CD1c-positive myeloid dendritic cell (primary cell): ENCODE results near the gene CSNK2B.

Experiments
- DNase-seq: peaks from one replicate; pipeline ENCODE4 v3.0.0-alpha.2; 2016; ENCODE audit errors: extremely low spot score

Gene CSNK2B

DNA sequence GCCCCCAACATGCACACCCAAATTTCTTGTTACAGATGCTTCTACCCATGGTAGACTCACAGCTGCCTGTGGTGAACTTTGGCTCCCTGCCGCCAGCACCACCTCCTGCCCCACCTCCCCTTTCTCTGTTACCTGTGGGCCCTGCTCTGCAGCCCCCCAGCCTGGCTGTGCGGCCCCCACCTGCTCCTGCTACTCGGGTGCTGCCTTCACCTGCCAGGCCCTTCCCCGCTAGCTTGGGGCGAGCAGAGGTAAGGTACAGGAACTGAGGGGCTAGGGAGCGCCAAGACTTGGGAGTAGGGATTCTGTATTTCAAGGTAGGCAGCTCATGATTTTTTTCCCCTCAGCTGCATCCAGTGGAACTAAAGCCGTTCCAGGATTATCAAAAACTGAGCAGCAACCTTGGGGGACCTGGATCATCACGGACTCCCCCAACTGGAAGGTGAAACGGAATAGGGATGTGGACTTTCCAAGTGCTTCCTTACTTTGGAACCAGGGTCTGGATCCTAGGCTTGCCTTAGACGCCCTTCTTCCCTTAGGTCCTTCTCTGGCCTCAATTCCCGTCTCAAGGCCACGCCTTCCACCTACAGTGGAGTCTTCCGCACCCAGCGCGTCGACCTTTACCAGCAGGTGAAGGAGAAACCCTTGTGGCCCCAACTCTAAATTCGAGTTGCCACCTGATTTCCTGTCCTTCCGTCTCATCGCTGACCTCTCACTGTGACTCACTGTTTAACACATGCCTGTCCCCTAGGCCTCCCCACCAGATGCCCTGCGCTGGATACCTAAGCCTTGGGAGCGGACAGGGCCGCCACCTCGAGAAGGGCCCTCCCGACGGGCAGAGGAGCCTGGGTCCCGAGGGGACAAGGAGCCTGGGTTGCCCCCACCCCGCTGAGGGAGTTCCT lies 28.9 kb upstream of the CSNK2B start:
- DNase-seq, result no peak

DNA sequence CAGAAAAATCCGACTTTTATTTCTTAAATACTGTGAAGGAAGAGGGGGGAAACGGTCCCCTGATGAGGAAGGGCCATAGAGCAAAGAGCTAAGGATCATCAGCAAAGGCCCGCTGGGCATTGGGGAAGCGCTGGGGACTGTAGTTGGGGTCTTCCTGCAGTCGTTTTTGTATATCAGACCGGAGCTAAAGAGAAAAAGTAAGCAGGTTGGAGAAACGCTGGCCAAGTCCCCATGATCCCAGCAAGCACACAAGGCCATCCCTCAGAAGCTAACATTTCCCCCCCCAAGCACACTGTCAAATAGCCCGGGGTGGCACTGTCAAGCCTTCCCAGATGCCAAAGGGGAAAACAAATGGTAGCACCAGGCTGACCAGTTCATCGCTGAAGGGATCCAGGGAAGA lies 26.8 kb upstream of the CSNK2B start:
- DNase-seq, result no peak

DNA sequence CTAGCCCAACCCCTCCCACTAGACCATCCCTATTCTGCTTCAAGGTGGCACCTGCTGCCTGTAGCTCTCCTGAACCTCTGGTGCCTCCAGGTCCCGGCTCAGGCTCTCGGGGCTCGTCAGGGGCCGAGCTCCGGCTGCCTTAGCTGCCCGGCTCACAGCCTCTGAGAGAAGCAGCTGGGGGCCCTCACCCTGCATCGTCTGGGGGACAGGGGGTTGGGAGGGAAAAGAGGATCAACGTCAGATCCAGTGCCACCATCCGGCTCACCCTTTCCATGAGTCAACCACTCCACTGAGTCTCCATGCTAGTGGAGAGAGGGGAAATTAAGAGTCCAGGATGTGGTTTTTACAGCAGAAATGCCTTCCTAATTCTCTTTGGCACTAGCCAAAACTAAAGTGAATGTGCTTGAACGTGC lies 26.4 kb upstream of the CSNK2B start:
- DNase-seq, result no peak

DNA sequence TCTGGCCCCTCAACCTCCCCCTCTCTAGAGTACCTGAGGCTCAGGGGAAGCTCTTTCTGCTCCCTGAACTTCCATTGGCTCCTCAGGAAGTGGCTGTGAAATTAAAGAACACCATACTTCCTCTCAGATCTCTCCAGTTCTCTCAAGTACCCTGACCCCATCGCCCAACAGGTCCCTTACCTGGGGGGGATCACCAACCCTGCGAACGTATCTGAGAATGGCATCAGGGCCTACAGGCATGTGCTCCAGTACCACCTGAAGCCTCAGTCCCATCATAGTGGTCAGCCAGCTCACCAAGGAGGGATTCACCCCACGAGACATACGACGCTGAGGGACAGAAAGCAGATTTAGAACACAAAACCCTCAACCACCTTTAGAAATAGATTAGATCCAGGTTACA lies 25.3 kb upstream of the CSNK2B start:
- no peak for DNase-seq

DNA sequence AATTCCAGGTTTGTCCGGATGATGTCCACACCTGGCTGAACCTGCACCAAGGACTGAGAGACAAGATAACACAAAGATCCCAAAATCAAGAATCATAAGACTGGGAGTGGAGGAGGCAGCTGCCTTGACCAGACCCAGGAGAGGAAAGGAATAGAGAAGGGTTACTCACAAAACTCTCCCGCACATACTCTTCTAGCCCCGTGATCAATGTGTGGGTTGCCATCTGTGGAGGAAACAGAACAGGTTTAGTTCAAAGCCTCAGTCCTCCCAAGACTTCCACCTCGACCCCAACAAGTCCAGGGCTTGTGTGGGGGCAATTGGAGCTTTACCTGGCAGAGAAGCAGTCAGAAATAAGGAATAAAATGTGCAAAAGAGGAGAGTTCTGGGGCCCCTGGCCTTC lies 24.5 kb upstream of the CSNK2B start:
- no peak for DNase-seq

DNA sequence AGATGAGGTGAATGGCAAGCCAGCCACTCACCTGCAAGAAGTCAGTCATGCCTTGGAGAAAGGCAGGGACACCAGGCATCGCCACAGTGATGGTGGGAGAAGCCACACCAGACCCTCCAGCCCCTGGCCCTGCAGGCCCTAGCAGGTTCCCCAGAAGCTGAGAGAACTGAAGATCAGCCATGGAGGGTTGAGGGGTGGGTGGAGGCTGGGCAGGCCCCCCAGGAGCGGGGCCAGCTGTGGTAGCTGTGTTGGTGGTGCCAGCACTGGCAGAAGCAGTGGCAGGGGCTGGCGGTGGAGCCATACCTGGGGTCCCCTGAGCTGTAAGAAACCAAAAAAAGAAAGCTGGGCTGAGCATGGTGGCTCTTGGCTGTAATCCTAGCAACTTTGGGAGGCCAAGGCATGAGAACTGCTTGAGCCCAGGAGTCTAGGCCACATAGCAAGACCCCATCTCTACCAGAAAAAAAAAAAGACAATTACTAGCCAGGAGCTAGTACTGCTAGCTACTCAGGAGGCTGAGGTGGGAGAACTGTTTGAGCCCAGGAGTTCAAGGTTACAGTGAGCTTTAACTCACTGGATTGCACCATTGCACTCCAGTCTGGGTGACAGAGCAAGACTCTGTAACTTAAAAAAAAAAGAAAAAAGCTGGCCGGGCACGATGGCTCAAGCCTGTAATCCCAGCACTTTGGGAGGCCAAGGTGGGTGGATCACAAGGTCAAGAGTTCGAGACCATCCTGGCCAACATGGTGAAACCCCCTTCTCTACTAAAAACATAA lies 22.9 kb upstream of the CSNK2B start:
- no peak for DNase-seq

DNA sequence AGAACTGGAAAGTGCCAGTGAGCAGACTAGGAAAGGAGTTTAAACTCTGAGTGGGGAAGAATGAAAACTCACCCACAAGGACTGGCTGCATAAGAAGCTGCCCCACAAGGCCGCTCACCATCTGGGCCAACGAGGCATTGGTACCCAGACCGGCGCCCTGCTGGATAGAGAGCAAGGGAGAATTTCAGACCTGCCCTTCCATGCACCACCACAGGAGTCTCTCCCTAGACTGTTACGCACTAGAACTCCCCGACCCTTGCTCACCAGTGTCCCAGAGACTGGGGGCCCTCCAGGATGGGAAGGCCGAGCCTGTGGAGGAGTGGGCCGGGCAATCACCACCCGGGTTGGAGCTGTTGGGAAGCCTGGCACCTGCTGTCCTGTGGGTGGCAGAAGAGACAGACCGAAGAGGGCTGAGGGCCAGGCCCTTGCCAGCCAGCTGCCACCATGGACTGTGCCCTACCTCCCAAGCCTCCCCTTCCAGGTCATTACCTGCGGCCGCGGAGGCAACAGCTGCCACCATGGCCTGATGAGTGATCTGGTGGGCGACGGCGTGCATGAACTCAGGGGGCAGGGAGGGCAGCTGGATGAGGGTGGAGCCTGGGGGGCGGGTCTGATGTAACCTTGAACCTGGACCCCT lies 21.9 kb upstream of the CSNK2B start:
- DNase-seq, result no peak

DNA sequence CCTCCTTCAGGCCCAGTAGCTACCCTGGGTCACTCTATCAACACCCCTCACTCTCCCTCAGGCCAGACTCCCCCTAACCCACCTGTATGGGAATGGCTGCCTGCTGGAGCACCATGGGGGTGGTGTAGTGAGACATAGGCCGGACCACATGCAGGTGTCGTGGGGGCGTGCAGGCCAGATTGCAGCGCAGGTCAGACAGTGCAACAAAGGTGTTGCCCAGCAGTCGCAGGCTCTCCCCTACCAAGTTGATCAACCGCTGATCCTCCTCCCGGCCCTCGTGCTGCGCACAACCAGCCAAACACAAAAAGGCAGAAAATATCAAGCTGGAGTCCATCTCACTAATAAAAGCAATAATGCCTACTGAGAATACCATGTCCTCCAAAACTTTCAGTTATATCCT lies 20.6 kb upstream of the CSNK2B start:
- DNase-seq, result no peak

DNA sequence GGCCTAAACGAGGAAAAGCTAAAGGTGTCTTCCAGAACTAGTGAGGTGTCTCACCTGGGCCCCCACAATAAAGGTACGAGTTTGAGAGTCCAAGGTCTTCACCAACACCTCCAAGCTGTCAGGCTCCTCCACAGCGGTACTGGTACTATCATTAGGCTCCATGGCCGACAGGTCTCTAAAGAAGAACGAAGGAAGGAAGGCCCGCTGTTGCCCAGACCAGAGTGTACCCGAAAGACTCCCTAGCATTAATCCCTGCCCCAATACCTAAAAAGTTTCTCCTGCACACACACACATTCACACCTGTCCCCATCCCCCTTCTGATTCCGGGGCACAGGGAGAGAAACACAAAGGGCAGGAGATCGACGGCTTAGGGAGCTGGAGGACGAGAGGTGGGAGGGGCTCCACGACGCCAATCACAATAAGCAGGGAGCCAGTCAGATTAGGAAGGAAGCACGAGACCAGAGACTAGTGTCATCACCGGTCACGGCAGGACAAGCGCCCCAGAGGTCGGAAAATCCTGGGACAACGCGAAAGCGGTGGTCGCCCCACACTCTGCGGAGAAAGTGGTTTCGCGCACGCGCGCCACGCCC lies 14.2 kb upstream of the CSNK2B start:
- peak; percentile 90 for DNase-seq

DNA sequence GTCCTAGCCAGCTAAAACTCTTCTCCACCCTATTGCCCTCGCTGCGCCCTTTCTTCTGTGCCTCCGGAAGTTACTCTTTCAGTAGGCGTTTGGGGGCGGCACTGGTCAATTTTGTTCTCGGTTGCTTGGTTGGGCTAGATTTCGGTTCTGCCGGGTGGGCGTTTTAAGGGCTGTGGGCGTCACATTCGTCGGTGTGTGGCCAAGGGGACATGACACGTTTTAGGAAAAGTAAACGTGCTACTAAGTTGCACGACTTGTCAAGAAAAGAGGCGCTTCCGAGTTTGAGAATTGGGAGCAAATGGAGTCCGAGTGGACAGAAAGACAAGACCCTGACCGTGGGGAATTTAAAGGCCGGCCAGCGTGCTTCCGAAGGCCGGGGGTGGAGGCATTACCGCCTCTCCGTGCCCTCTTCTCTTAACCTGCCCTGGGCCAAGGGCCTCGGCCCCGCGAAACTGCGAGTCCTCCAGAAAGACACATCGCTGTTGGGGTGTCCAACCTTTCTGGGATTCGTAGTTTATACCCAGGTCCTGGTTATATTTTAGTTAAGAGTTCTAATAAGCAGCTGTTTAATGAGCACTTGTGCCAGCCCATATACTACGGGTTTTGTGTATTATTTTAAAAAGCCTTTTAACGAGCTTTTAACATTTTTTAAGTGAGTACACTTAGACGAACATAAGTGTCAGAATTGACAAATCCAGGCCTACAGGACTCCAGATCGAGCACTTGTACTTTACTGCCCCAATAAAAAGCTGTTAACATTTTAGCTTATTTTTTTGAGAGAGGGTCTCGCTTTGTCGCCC lies 12.8 kb upstream of the CSNK2B start:
- DNase-seq, result peak; percentile 97

DNA sequence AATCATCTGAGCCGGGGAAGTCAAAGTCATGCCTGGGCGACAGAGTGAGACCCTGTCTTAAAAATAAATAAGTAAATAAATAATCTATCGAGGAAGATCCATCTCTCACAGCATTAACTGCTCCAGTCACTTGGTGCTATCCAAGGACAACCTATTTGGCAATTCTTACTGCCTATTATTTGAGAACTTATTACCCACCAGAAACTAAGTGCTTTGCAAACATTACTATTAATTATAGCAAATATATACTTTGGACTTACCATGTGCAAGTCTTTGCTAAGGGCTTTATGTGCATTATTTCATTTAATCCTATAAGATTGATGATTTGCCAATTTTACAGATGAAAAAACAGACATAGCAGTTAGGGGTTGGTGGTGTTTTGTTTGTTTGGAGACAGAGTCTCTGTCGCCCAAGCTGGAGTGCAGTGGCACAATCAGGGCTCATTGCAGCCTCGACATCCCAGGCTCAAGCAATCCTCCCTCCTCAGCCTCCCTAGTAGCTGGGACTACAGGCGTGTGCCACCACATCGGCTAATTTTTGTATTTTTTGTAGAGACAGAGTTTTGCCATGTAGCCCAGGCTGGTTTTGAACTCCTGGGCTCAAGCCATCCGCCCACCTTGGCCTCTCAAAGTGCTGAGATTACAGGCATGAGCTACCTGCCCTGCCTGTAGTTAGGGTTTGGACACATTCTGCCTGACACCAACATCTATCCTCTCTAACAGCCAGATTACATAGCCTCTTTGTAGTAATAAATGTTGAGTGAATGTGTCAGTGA lies 11.1 kb upstream of the CSNK2B start:
- DNase-seq, result no peak

DNA sequence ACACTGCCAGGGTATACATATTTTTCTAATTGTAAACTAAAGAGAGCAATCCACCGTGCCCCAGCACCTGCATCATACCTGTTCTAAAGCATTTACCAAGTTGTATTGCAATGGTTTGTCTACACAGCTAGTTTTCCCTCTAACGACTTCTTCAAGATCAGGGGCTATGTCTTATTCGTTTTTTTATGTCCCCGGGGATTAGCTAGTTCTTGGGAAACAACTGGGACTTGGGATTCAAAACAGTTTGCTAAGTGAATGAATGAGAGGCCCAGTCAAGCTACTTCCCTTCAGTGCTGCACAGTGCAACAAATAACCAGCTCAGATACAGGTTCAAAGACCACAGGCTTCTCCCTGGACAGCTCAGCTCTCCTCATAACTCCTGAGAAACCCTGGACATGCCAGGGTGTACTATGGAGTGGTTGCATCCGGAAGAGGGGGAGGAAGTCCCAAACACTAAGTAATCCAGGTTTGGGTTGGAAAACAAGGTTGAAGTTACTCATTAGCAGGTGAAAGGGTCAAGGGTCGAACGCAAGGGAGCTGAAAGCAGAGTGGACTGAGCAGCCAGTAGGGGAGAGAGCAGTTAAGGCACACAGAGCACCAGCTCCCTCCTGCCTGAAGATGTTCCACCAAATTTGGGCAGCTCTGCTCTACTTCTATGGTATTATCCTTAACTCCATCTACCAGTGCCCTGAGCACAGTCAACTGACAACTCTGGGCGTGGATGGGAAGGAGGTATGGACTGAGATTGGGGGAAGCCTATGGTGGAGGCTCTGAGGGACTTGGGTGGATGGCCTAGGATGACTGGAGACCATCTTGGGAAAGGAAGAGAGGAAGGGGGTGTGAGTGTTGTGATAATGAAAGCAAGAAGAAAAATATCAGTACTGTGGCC lies 10.3 kb upstream of the CSNK2B start, which contains the start of gene APOM:
TSS of gene APOM (plus strand) at position 546 of the 889 bp plus-strand sequence. CDS start at position 619, 73 bp downstream.
- no peak for DNase-seq

DNA sequence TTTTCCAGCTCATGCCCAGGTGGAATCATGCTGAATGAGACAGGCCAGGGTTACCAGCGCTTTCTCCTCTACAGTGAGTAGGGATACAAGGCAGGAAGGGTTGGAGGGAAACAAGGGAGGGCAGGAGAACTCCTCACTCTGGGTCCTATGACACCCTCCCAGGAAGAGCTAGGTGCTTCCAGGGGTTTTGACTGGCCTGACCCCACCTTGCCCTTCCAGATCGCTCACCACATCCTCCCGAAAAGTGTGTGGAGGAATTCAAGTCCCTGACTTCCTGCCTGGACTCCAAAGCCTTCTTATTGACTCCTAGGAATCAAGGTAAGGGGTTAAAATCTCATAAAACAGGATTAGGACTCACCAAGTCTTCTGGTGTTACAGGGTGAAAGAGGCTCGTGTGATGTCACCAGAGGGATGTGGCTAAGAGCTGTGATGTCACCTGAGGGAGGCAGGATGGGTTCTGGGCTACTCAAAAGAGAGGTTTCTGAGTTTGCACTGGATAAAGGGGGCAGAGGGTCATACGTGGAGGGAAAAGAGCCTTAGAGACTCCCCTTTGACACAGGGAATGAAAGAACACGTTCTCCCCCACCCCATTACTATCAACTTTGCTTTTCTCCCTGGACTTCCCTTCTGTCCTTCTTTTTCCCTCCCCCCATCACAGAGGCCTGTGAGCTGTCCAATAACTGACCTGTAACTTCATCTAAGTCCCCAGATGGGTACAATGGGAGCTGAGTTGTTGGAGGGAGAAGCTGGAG lies 8.3 kb upstream of the CSNK2B start:
- DNase-seq, result no peak

DNA sequence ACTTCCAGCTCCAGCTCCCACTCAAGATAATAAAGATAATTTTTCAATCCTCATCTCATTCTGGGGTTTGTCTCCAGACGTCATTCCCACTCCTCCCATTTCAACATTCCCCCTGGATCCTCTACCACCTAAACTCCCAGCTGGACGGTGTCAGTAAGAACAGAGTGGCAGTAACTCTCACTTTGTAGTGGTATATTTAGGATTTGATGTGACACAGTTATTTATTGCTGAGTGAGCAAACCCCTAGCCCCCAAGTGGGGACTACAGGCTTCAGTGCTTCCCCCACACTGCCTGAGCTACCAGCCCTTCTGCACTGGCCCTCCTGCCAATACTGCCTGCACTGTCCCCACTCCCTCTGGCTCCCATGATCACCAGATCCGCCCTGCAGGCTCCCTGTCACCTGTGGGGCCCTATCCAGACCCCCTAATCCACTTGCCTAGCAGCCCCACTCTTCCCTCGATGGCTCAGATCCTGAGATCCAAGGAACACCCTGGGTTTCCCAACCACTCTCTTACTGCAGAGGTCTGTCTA lies 7.7 kb upstream of the CSNK2B start:
- DNase-seq, result no peak

DNA sequence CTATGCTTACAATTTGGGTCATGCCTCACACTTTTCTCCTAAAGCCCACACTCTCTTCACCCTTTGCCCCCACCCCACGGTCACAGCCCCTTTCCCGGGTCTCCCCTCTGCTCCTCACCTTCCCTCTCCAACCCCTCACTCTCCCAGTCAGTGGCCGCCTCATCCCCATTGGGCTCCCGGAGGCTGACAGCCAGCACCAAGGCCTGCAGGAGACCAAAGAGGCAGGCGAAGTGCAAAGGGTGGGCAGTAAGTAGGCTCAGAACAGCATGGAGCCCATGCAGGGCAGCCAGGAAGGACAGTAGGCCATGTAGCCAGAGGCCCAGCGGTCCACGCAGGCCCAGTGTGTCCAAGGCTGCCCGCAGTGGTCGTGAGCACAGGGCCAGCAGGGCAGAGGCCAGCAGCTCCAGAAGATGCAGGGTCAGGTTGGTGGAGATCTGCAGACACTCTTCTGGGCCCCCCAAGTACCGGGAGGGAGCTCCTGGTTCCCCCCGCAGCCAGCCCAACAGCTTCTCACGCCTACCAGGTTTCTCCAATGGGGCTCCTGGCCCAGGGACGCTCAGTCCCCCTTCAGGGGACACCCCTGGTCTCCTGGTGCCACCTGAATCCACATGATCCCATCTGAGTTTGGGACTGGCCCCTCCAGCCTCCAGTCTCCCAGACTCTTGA lies 6.8 kb upstream of the CSNK2B start:
- DNase-seq, result no peak

DNA sequence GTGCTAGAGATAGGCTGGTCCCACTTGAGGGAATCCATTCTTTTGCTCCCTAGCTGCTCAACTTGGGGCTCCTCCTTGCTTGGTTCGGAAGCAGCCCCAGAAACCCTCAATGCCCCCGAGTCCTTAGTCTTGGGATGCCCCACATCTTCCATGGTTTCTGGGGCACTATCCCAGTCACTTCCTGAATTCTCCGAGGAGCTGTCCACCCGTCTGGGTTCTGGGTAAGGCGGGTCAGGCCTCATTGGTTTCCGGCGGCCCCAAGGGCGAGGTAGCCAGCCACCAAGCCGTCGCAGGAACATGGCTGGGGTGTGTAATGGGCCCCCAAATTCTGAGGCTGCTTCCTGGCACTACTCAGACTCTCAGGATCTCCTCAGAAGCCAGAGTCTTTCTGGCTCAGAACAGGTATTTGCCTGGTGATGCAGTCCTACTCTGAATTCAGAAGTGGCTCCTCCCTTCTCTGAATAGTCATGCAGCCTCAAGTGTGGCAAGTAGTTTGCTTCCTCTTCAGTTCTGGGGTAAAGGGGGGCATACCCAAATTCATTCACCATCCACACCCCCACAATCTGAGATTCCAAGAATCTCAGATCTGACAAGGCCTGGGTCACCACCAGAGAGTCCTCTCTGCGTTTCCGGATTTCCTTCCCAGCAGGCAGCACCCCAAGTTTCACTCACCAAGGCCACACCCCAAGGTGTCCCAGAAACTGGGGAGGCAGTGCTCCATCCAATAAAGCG lies 6.1 kb upstream of the CSNK2B start:
- peak; percentile 35 for DNase-seq
